HG02763 (cell line): ENCODE results near the gene SYNGR4.

Source experiments
- ATAC-seq: cut with Tn5 transposase; IDR thresholded peaks from one replicate; pipeline ENCODE4 v1.9.1; 2021; ENCODE audit warnings: mild to moderate bottlenecking, moderate library complexity; ENCODE audit not compliant: unreplicated experiment

SYNGR4 gene

GRCh38 chr19:48395499-48395898, 31.3 kb downstream of the SYNGR4 start:
- ATAC-seq = no peak

- ATAC-seq = no peak
These were observed 32.1 kb downstream of the SYNGR4 start for GRCh38 chr19:48396016-48396823.

- ATAC-seq = no peak
These were observed 32.6 kb downstream of the SYNGR4 start for GRCh38 chr19:48396824-48397176.

GRCh38 chr19:48397263-48398101, 33.3 kb downstream of the SYNGR4 start:
- ATAC-seq = no peak

- ATAC-seq = no peak
These were observed 33.9 kb downstream of the SYNGR4 start for GRCh38 chr19:48398102-48398374.

- ATAC-seq = peak; percentile 51
These were observed 34.4 kb downstream of the SYNGR4 start for GRCh38 chr19:48398375-48399235.

GRCh38 chr19:48400018-48400742, 36.0 kb downstream of the SYNGR4 start:
- no peak for ATAC-seq

- ATAC-seq = no peak
These were observed 37.1 kb downstream of the SYNGR4 start for GRCh38 chr19:48401287-48401686.

GRCh38 chr19:48403606-48404005, 39.4 kb downstream of the SYNGR4 start:
- no peak for ATAC-seq

- no peak for ATAC-seq
These were observed 41.0 kb downstream of the SYNGR4 start for GRCh38 chr19:48405010-48405659.

GRCh38 chr19:48405850-48406249, 41.7 kb downstream of the SYNGR4 start:
- ATAC-seq = no peak

- ATAC-seq = no peak
These were observed 49.9 kb downstream of the SYNGR4 start for GRCh38 chr19:48413879-48414587.

GRCh38 chr19:48415395-48415794, 51.2 kb downstream of the SYNGR4 start:
- no peak for ATAC-seq

- ATAC-seq = no peak
These were observed 51.6 kb downstream of the SYNGR4 start for GRCh38 chr19:48415806-48416221.

GRCh38 chr19:48417421-48417820, 53.3 kb downstream of the SYNGR4 start:
- ATAC-seq = no peak

GRCh38 chr19:48418317-48419064, 54.3 kb downstream of the SYNGR4 start:
- ATAC-seq = no peak

- peak; percentile 67 for ATAC-seq
These were observed 55.2 kb downstream of the SYNGR4 start for GRCh38 chr19:48419158-48419920.

GRCh38 chr19:48421548-48421947, 57.4 kb downstream of the SYNGR4 start:
- ATAC-seq = no peak
